Measurements from ENCODE around the gene C2CD2.

The C2CD2 gene

DNA sequence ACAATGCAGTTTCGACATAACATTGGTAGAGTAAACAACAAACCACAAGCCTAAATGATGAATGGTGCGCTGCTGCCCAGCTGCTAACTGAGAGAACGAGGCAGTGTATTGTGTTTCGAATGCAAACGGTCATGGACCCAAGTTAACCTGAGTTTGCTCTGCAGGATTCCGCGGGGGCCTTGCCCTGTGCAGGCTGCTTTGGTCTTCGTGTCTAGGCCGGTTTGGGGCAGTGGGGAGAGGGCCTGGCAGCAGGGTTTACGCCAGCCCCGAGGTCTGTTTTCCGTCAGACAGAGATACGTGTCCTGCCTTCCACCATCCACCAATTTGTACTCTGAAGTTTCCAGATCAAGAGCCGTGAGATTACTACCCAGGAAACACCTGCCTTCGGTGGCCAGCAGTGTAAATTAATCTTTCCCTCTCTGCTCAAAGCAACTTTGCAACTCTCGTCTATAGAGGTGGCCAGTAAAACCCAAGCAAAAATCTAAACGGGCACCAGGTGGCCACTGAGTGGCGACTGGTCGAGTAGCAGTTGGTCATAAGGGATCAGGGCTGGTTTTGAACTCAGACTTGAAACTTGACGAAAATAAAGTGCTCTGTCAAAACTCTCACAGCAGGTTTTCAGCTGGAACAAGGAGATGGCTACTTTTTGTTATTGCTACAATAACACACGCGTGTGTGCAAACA lies 68.3 kb downstream of the C2CD2 start:
- no peak for TF ChIP-seq ZNF8 (CRISPR knock-in tag; IDR thresholded peaks at IDR 0.05)
- no peak for TF ChIP-seq ISL1 (CRISPR knock-in tag; IDR thresholded peaks at IDR 0.05)
- no peak for TF ChIP-seq ESRRG (CRISPR knock-in tag; IDR thresholded peaks at IDR 0.05)
- TF ChIP-seq CSDC2 (CRISPR knock-in tag; IDR thresholded peaks at IDR 0.05), result no peak
- TF ChIP-seq ZFP3 (CRISPR knock-in tag; IDR thresholded peaks at IDR 0.05), result no peak
- TF ChIP-seq, protein P1, sequence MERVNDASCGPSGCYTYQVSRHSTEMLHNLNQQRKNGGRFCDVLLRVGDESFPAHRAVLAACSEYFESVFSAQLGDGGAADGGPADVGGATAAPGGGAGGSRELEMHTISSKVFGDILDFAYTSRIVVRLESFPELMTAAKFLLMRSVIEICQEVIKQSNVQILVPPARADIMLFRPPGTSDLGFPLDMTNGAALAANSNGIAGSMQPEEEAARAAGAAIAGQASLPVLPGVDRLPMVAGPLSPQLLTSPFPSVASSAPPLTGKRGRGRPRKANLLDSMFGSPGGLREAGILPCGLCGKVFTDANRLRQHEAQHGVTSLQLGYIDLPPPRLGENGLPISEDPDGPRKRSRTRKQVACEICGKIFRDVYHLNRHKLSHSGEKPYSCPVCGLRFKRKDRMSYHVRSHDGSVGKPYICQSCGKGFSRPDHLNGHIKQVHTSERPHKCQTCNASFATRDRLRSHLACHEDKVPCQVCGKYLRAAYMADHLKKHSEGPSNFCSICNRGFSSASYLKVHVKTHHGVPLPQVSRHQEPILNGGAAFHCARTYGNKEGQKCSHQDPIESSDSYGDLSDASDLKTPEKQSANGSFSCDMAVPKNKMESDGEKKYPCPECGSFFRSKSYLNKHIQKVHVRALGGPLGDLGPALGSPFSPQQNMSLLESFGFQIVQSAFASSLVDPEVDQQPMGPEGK (CRISPR knock-in tag; IDR thresholded peaks at IDR 0.05; ENCODE audit: borderline replicate concordance), result no peak
- no peak for TF ChIP-seq RARB (CRISPR knock-in tag; IDR thresholded peaks at IDR 0.05)
- TF ChIP-seq, protein P2, sequence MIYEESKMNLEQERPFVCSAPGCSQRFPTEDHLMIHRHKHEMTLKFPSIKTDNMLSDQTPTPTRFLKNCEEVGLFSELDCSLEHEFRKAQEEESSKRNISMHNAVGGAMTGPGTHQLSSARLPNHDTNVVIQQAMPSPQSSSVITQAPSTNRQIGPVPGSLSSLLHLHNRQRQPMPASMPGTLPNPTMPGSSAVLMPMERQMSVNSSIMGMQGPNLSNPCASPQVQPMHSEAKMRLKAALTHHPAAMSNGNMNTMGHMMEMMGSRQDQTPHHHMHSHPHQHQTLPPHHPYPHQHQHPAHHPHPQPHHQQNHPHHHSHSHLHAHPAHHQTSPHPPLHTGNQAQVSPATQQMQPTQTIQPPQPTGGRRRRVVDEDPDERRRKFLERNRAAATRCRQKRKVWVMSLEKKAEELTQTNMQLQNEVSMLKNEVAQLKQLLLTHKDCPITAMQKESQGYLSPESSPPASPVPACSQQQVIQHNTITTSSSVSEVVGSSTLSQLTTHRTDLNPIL (CRISPR knock-in tag; IDR thresholded peaks at IDR 0.05; ENCODE audit: low read depth), result no peak
- TF ChIP-seq OSR1 (CRISPR knock-in tag; IDR thresholded peaks at IDR 0.05), result no peak
- TF ChIP-seq ZC3H10 (CRISPR knock-in tag; IDR thresholded peaks at IDR 0.05), result no peak
- TF ChIP-seq TOX (CRISPR knock-in tag; IDR thresholded peaks at IDR 0.05; ENCODE audit: borderline replicate concordance), result no peak
- no peak for TF ChIP-seq ARNTL (CRISPR knock-in tag; IDR thresholded peaks at IDR 0.05; ENCODE audit: borderline replicate concordance, low read depth)
- TF ChIP-seq PPARA (CRISPR knock-in tag; IDR thresholded peaks at IDR 0.05; ENCODE audit: borderline replicate concordance), result no peak
- TF ChIP-seq BACH2 (CRISPR knock-in tag; IDR thresholded peaks at IDR 0.05; ENCODE audit: borderline replicate concordance), result no peak
- no peak for TF ChIP-seq GLIS3 (CRISPR knock-in tag; IDR thresholded peaks at IDR 0.05)
- no peak for ATAC-seq

GRCh38 chr21:41884501-41885030 lies 69.3 kb downstream of the C2CD2 start:
- ATAC-seq, result no peak
- no peak for TF ChIP-seq TCF4 (CRISPR knock-in tag; IDR thresholded peaks at IDR 0.05; ENCODE audit: borderline replicate concordance)
- TF ChIP-seq BACH2 (CRISPR knock-in tag; IDR thresholded peaks at IDR 0.05; ENCODE audit: borderline replicate concordance), result no peak
- no peak for TF ChIP-seq POU6F1 (CRISPR knock-in tag; IDR thresholded peaks at IDR 0.05; ENCODE audit: borderline replicate concordance, low read depth)
- TF ChIP-seq ESRRG (CRISPR knock-in tag; IDR thresholded peaks at IDR 0.05), result no peak
- TF ChIP-seq ZNF565 (CRISPR knock-in tag; conservative IDR thresholded peaks at IDR 0.05; ENCODE audit: low read depth), result no peak
- no peak for TF ChIP-seq TOX (CRISPR knock-in tag; IDR thresholded peaks at IDR 0.05; ENCODE audit: borderline replicate concordance)
- TF ChIP-seq ZNF8 (CRISPR knock-in tag; IDR thresholded peaks at IDR 0.05), result no peak
- no peak for TF ChIP-seq OSR1 (CRISPR knock-in tag; IDR thresholded peaks at IDR 0.05)
- no peak for TF ChIP-seq ZC3H10 (CRISPR knock-in tag; IDR thresholded peaks at IDR 0.05)
- no peak for TF ChIP-seq ARNTL (CRISPR knock-in tag; IDR thresholded peaks at IDR 0.05; ENCODE audit: borderline replicate concordance, low read depth)
- TF ChIP-seq CSRNP3 (CRISPR knock-in tag; IDR thresholded peaks at IDR 0.05), result no peak
- TF ChIP-seq ZNF70 (CRISPR knock-in tag; IDR thresholded peaks at IDR 0.05), result no peak
- no peak for TF ChIP-seq PPARA (CRISPR knock-in tag; IDR thresholded peaks at IDR 0.05; ENCODE audit: borderline replicate concordance)
- TF ChIP-seq CSDC2 (CRISPR knock-in tag; IDR thresholded peaks at IDR 0.05), result no peak
- TF ChIP-seq, protein P3, sequence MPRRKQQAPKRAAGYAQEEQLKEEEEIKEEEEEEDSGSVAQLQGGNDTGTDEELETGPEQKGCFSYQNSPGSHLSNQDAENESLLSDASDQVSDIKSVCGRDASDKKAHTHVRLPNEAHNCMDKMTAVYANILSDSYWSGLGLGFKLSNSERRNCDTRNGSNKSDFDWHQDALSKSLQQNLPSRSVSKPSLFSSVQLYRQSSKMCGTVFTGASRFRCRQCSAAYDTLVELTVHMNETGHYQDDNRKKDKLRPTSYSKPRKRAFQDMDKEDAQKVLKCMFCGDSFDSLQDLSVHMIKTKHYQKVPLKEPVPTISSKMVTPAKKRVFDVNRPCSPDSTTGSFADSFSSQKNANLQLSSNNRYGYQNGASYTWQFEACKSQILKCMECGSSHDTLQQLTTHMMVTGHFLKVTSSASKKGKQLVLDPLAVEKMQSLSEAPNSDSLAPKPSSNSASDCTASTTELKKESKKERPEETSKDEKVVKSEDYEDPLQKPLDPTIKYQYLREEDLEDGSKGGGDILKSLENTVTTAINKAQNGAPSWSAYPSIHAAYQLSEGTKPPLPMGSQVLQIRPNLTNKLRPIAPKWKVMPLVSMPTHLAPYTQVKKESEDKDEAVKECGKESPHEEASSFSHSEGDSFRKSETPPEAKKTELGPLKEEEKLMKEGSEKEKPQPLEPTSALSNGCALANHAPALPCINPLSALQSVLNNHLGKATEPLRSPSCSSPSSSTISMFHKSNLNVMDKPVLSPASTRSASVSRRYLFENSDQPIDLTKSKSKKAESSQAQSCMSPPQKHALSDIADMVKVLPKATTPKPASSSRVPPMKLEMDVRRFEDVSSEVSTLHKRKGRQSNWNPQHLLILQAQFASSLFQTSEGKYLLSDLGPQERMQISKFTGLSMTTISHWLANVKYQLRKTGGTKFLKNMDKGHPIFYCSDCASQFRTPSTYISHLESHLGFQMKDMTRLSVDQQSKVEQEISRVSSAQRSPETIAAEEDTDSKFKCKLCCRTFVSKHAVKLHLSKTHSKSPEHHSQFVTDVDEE (CRISPR knock-in tag; IDR thresholded peaks at IDR 0.05), result no peak

Measured in SK-N-SH treated with all-trans-retinoic acid at 6 μM for 48 hours (cell line).